NCI-H2171 (cell line): Measurements from ENCODE around the gene PTRHD1.

Source experiments
- DNase-seq: peaks from one replicate; lab custom pipeline; 2025; lab: John Stamatoyannopoulos, UW

The PTRHD1 gene

GRCh38 chr2:24830351-24830750 is 37.2 kb upstream of the PTRHD1 start:
- no peak for DNase-seq

- DNase-seq = no peak
Measured at GRCh38 chr2:24828238-24828996, 35.2 kb upstream of the PTRHD1 start.

DNA sequence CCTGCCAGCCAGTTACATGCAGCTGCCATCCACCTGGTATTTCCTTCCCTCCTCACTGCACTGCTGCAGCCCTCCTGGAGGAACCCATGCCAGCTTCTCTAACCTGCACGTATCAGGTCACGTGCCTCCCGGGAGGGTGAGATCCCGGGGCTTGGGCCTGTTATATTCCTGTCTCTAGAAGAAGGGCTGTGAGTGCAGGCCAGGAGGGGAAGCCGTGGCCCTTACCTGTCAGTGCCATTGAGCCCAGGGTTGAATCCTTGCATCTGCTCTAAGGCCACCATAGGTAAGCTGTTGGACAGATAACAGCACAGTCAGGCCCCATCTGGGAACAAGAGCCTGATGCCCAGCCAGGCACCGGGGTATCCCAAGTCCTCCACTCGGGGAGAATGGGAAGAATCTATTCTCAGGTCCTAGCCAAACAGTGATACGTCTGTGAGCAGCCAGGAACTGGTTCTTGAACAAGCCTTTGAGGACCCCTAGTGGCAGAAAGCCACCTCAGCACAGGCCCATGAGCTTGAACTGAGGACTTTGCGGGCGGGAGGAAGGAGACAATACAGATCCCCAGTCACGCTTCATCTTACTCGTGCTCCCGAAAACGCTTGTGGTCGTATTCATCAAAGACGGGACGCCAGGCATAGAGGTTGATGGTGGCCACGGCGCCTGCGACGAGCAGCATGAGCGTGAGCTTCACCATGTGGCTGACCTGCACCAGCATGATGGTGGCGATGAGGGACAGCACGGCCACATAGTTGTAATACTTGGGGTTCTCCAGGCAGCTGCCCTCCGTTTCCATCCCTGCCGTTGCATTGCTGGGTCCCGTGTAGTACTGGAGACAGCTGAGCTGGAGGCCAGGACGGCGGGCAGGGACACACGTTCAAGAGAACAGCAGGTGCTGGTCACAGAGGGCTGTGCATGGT is 34.4 kb upstream of the PTRHD1 start:
- DNase-seq = peak; percentile 80

- DNase-seq = no peak
Measured at GRCh38 chr2:24826773-24827145, 33.6 kb upstream of the PTRHD1 start.

- DNase-seq = no peak
Measured at GRCh38 chr2:24825883-24826772, 32.9 kb upstream of the PTRHD1 start.

DNA sequence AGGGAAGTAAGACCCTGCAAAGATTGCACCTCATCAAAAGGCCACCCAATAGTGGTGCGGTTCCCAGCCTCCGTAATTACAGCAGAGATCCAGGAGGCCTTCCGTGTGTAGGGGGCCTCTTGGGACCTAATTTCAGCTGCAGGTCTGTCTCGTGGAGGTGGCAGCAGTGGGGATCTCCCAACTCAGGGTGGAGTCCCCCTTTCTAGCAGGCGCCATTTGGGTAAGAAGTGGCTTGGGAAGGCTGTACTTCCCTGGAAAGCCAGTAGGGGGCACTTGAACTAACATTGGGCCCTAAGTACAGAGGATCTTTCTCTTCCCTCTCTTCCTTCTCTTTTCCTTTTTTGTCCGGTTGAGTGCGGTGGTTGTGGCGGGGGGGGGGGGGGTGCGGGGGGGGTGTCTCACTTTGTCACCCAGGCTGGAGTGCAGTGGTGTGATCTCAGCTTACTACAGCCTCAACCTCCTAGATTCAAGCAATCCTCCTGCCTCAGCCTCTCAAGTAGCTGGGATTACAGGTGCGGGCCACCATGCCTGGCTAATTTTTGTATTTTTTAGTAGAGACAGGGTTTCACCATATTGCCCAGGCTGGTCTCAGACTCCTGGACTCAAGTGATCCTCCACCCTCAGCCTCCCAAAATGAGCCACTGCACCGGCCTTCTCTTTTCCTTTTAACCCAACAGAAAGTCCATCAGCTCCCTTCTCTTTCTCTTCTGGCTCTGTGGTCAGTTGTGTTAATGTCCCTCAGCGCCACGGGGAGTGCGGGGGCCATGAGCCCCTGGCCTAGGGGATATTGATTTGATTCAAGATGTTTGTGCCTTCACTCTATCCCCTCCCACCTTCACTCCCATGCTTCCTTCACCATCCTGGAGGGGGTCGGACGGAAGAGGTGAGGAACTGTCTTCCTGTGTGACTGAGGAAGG is 32.0 kb upstream of the PTRHD1 start:
- no peak for DNase-seq

DNA sequence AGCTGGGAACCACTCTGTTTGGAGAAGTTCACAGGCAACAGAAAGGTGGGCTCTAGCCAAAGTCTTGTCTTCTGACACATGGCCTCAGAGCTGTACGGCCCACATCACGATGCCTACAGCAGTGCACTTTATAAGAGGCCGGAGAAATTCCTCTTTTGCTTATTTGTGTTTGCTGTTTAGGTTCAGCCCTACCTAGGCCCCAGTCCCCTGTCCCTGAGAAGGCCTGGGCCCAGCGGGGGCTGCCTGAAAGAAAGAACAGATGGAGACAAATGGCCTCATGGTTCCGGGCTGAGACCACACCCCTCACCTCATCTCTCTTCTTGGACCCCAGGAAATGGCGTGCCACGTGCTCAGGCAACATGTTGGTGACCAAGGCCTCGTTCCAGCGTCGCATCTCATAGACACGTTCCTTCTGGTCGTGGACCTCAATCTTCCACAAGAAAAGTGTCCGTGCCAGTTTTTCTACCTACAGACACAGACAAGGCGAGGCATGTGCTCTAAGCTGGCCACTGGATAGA is 30.9 kb upstream of the PTRHD1 start:
- DNase-seq = no peak

- DNase-seq = no peak
Measured at GRCh38 chr2:24822049-24822706, 29.0 kb upstream of the PTRHD1 start.

DNA sequence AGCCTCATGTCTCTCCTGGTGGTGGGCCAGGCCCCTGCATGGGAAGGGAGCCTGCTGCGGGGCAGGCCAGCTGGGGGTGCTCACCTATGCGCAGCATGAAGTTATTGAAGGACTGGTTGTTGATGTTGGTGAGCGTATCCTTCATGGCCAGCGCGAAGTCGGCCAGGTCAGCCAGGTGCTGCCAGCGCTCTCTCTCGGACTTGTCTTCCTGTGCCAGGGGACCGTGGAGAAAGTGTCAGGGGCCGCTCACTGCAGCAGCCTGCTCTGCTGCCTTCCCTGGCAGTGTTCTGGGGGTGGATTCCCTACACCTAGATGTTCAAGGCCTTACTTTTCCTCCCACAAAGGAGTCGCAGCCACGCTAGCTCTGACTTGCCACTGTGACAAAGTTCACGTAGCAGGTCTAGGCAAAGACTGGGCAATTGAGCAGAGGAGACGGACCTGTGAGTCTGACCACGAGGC is 28.3 kb upstream of the PTRHD1 start:
- DNase-seq = no peak

DNA sequence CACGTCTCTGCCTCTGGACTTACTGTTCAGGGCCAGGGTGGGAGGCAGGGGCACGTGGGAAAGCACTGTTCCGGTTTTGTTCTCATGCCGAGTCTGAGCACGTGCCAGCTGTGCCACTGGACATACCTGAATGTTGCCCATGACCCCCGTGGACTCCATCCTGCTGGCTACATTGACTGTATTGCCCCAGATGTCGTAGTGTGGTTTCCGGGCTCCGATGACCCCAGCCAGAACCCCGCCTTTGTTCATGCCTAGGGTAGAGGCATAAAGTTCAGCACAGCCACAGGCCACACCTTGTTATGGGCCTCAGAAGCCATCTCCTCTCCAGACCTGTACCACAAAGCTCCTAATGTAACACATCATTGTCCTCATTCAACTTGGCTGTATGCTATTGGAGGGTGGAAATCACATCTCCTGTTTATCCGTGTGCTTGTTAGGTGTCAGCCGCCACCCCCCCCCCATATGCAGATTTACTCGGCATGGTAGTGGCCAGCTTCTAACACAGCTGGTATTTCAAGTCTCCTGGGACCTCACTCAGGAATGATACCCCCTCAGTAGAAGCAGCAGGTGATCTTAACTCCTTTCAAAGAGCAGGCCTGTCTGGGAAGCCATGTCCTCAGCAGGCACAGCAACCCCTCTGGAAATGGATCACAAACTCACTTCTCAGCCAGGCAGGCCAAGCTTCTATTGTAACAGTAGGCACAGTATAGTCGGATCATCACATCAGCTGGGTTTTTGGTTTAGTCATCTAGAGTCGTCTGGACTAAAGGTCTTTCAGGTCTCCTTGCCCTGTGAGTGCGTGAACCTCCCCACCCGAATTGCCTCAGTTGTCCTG is 27.6 kb upstream of the PTRHD1 start:
- no peak for DNase-seq

- DNase-seq = no peak
Measured at GRCh38 chr2:24820175-24820513, 27.0 kb upstream of the PTRHD1 start.

- DNase-seq = no peak
Measured at GRCh38 chr2:24819442-24820174, 26.4 kb upstream of the PTRHD1 start.

DNA sequence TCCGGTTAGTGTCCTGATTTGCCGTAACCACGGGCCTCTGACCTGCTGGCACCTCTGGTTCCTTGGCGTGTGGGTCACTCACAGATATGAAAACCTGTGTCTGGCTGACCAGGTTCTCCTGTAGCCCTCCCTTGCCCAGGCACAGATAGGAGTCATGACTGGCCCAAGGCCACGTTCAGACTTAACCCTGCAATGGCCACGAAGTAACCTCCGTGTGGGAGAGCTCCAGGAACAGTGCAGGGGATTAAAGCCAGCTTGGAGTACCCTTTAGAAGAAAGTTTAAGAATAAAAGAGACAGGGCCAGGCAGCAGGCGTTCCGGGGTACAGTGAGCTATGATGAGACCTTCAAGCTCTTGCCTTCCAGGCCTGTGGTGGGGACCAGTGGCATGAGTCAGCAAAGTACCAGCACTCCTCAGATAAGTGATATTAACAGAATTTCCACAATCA is 25.6 kb upstream of the PTRHD1 start:
- DNase-seq = no peak

- no peak for DNase-seq
Measured at GRCh38 chr2:24816884-24817283, 23.7 kb upstream of the PTRHD1 start.

DNA sequence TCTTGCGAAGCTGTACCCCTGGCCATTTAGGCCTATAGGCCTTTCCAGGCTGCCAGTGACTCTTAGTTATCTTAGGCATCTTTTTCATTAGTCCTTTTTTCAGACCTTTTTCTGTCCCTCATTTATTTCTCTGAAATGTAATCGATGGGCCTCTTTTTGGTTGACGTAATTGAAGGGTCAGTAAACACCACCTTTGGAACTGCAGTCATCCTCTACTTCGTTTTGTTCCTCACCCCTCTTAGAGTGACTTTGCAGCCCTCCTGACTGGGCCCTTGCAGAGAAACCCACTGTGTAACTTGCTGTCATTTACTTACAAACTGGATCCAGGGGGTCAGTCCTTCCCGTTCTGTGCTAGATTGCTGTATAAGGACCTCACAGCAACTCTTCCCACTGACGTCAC is 23.2 kb upstream of the PTRHD1 start:
- no peak for DNase-seq

DNA sequence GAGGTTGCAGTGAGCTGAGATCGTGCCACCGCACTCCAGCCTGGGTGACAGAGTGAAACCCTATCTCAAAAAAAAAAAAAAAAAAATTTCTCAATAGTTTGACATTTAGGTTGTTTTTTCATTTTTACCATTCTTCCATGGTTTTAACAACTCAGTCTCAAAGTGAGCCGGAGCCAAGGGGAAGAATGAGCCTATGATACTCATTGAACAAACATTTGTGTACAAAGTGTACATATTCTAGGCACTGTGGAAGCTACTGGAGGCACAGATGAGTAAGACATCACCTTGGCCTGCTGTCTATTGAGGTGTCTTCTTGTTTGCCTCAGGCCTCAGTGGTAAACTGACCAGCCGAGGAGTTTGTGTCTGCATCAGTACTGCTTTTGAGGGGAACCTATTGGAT is 22.0 kb upstream of the PTRHD1 start:
- DNase-seq = no peak

GRCh38 chr2:24814516-24814915 is 21.3 kb upstream of the PTRHD1 start:
- DNase-seq = no peak

- no peak for DNase-seq
Measured at GRCh38 chr2:24813691-24814137, 20.5 kb upstream of the PTRHD1 start.
